ENCODE data around the gene RREB1.

GRCh38 chr6:7161253-7161623 is 53.5 kb downstream of the RREB1 start:
- TF ChIP-seq POLR2AphosphoS5 (IDR thresholded peaks at IDR 0.05) (no peak), CTCF (IDR thresholded peaks at IDR 0.05) (no peak), POLR2A (IDR thresholded peaks at IDR 0.05; ENCODE audit: low read depth) (no peak), EP300 (IDR thresholded peaks at IDR 0.05) (no peak)
